ENCODE results near the gene CAPG. TPM values are rescaled to one million over a fixed set of nuclear protein-coding genes. Genes with fewer than 3 reads are reported as not detected.

Gene CAPG
- total and polyA plus RNA-seq, 9 of the 15 experiments (the other 6 are each of a cell fraction or from before 2014, with no cell fraction given) = 10.6 to 90.4 (median 56.0) TPM

DNA sequence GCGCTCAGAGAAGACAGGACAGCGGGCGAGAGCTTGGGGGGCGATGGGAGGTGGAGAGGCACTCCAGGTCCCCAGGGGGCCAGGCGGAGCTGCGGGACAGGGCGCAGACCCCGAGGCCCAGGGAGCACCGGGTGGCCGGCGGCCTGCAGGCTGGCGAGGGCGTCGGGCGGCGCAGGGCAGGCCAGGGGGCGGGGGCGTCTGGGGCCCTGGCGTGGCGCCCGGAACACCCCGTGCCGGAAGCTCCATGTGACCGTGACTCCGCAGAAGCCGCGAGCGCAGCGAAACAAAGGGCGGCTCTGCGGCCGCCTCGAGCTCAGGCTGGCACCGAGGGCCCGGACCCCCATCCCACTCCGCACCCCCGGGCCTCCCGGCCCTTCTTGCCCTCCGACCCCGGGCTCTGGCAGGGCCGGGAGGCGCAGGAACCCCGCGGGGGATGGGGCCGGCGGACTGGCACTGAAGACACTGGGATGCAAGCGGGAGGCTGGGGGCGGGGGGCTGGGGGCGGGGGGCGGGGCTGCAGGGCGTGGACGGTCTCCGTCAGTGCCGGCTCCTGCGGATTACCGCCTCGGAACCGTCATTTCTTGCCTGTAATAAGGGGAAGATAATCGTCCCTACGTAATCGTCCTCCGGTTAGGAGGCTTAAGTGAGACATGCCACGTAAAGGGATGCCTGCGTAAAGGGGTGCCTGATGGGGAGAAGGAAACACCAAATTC, 27.5 kb upstream of the CAPG start (continued):
- TF ChIP-seq, protein P1, sequence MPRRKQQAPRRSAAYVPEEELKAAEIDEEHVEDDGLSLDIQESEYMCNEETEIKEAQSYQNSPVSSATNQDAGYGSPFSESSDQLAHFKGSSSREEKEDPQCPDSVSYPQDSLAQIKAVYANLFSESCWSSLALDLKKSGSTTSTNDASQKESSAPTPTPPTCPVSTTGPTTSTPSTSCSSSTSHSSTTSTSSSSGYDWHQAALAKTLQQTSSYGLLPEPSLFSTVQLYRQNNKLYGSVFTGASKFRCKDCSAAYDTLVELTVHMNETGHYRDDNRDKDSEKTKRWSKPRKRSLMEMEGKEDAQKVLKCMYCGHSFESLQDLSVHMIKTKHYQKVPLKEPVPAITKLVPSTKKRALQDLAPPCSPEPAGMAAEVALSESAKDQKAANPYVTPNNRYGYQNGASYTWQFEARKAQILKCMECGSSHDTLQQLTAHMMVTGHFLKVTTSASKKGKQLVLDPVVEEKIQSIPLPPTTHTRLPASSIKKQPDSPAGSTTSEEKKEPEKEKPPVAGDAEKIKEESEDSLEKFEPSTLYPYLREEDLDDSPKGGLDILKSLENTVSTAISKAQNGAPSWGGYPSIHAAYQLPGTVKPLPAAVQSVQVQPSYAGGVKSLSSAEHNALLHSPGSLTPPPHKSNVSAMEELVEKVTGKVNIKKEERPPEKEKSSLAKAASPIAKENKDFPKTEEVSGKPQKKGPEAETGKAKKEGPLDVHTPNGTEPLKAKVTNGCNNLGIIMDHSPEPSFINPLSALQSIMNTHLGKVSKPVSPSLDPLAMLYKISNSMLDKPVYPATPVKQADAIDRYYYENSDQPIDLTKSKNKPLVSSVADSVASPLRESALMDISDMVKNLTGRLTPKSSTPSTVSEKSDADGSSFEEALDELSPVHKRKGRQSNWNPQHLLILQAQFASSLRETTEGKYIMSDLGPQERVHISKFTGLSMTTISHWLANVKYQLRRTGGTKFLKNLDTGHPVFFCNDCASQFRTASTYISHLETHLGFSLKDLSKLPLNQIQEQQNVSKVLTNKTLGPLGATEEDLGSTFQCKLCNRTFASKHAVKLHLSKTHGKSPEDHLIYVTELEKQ (CRISPR knock-in tag; IDR thresholded peaks at IDR 0.05) = no peak
- TF ChIP-seq MCM7 (IDR thresholded peaks at IDR 0.05) (no peak), CEBPG (CRISPR knock-in tag; IDR thresholded peaks at IDR 0.05) (no peak), CEBPG (tag; conservative IDR thresholded peaks at IDR 0.05 in 1 of 2, IDR thresholded peaks at IDR 0.05 in 1 of 2) (no peak), GTF2F1 (IDR thresholded peaks at IDR 0.05; ENCODE audit: low read depth, low read length) (no peak), ZNF766 (CRISPR knock-in tag; conservative IDR thresholded peaks at IDR 0.05) (peak; percentile 54; the same call in 1 of the 2 replicates), SOX6 (IDR thresholded peaks at IDR 0.05) (0 out of 2 replicates have a peak, but pooled peaks have one; percentile 33), SETDB1 (IDR thresholded peaks at IDR 0.05; ENCODE audit: low read length) (no peak), ZKSCAN3 (CRISPR knock-in tag; IDR thresholded peaks at IDR 0.05) (no peak), U2AF2 (optimal IDR thresholded peaks at IDR 0.05; ENCODE audit: low read depth, low read length) (no peak), LEF1 (IDR thresholded peaks at IDR 0.05) (no peak), JUND (IDR thresholded peaks at IDR 0.05; ENCODE audit: borderline replicate concordance, low read depth, low read length) (0 out of 2 replicates have a peak, but pooled peaks have one; percentile 31), JUND (tag; IDR thresholded peaks at IDR 0.05; ENCODE audit: borderline replicate concordance, low read depth, low read length) (no peak), ZNF175 (CRISPR knock-in tag; IDR thresholded peaks at IDR 0.05; ENCODE audit: low read depth) (peak; percentile 63; the same call in 1 of the 2 replicates), ZNF274 (IDR thresholded peaks at IDR 0.05; ENCODE audit: borderline replicate concordance, low read depth, low read length) (no peak), PYGO2 (tag; IDR thresholded peaks at IDR 0.05) (no peak), CHD4 (IDR thresholded peaks at IDR 0.05; ENCODE audit: insufficient read depth, insufficient replicate concordance, low read depth, low read length, poor library complexity, severe bottlenecking) (no peak), ZC3H11A (IDR thresholded peaks at IDR 0.05; ENCODE audit: low read depth, low read length) (no peak), GABPB2 (CRISPR knock-in tag; conservative IDR thresholded peaks at IDR 0.05) (no peak), ETV5 (CRISPR knock-in tag; IDR thresholded peaks at IDR 0.05; ENCODE audit: low read depth) (no peak), YBX1 (IDR thresholded peaks at IDR 0.05) (no peak)
- TF ChIP-seq, protein P2, sequence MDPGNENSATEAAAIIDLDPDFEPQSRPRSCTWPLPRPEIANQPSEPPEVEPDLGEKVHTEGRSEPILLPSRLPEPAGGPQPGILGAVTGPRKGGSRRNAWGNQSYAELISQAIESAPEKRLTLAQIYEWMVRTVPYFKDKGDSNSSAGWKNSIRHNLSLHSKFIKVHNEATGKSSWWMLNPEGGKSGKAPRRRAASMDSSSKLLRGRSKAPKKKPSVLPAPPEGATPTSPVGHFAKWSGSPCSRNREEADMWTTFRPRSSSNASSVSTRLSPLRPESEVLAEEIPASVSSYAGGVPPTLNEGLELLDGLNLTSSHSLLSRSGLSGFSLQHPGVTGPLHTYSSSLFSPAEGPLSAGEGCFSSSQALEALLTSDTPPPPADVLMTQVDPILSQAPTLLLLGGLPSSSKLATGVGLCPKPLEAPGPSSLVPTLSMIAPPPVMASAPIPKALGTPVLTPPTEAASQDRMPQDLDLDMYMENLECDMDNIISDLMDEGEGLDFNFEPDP (CRISPR knock-in tag; IDR thresholded peaks at IDR 0.05) = no peak
- TF ChIP-seq, protein P3, sequence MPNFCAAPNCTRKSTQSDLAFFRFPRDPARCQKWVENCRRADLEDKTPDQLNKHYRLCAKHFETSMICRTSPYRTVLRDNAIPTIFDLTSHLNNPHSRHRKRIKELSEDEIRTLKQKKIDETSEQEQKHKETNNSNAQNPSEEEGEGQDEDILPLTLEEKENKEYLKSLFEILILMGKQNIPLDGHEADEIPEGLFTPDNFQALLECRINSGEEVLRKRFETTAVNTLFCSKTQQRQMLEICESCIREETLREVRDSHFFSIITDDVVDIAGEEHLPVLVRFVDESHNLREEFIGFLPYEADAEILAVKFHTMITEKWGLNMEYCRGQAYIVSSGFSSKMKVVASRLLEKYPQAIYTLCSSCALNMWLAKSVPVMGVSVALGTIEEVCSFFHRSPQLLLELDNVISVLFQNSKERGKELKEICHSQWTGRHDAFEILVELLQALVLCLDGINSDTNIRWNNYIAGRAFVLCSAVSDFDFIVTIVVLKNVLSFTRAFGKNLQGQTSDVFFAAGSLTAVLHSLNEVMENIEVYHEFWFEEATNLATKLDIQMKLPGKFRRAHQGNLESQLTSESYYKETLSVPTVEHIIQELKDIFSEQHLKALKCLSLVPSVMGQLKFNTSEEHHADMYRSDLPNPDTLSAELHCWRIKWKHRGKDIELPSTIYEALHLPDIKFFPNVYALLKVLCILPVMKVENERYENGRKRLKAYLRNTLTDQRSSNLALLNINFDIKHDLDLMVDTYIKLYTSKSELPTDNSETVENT (CRISPR knock-in tag; IDR thresholded peaks at IDR 0.05) = no peak
